GM10266 (cell line): ENCODE results near the gene CCDC93.

ENCODE experiments used
- DNase-seq: peaks from one replicate; pipeline ENCODE4 v3.0.0; 2012; ENCODE audit errors: extremely low spot score
- TF ChIP-seq, protein P1 (sequence below): IDR thresholded peaks from 2 replicates; pipeline ENCODE4 v1.5.1; 2012; ENCODE audit warnings: mild to moderate bottlenecking, low read depth; ENCODE audit not compliant: control insufficient read depth, insufficient read depth; ENCODE audit errors: missing control alignments

The CCDC93 gene

DNA sequence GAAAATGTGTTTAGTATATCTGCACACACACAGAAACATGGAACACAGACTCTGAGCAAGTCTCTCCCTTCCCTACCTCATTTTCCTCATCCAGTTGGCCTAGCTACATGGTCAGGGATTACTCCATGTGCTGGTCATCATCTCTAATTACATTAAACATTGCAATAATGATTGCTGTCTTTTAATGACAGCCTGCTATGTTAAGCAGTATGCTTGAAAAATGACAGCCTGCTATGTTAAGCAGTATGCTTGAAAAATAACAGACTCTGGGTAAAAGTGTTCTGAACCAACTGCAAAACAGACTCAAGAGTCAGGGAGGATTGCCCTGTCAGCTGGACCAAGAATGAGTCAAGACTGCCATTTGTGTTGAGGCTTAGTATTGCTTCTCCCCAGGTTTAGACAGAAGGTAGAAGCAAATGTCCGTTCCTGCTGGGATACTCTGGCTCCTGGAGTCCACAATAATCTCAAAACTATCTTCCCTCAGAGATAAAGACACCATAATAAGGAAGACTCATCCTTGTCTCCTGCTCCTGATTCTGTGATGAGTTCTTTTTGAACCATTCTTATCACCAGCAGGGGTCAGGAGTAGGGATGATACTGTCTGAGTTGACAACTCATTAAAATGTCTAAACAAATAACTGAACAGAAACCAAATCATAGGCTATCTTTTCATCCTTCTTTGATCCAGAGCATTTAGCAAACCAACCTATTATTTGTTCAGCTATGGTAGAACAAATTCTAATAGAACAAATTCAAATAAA, 57.7 kb downstream of the CCDC93 start:
- TF ChIP-seq, protein P1, sequence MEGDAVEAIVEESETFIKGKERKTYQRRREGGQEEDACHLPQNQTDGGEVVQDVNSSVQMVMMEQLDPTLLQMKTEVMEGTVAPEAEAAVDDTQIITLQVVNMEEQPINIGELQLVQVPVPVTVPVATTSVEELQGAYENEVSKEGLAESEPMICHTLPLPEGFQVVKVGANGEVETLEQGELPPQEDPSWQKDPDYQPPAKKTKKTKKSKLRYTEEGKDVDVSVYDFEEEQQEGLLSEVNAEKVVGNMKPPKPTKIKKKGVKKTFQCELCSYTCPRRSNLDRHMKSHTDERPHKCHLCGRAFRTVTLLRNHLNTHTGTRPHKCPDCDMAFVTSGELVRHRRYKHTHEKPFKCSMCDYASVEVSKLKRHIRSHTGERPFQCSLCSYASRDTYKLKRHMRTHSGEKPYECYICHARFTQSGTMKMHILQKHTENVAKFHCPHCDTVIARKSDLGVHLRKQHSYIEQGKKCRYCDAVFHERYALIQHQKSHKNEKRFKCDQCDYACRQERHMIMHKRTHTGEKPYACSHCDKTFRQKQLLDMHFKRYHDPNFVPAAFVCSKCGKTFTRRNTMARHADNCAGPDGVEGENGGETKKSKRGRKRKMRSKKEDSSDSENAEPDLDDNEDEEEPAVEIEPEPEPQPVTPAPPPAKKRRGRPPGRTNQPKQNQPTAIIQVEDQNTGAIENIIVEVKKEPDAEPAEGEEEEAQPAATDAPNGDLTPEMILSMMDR, result no peak
- DNase-seq, result no peak

DNA sequence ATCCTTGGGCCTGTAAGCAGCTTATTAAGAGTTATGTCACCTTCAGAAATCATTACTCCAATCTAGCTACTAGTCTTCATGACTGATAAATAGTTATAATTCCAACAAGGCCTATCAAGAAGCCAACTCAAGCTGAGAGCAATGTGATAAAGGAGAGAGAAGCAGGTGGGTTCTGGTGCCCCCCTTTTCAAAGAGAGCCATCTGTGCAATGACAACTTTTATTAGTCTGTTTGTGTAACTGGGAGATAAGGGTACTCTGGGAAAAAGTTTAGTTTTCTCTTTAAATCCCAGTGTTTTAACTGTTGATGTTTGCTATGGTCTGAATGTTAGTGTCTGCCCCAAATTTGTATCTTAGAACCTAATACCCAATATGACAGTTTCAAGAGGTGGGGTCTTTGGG, 60.6 kb downstream of the CCDC93 start:
- DNase-seq, result no peak
- TF ChIP-seq, protein P1, result no peak

DNA sequence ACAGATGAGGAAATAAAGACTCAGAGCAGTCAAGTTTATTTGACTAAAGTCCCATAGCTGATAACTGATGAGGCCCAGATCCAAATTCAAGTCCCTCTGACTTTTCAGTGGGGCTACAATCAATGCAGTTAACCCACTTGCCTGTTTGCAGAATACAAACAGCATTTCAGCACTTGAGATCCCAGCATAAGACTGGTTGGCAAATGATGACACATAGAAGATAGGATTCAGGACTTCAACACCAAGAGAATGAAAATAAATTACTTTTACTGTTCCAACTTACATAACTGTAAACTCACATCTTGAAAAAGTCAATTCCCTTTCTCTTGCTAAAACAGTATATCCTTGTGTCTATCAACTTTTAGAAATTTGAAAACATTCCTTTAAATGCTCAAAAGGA, 61.2 kb downstream of the CCDC93 start:
- TF ChIP-seq, protein P1, result no peak
- no peak for DNase-seq

DNA sequence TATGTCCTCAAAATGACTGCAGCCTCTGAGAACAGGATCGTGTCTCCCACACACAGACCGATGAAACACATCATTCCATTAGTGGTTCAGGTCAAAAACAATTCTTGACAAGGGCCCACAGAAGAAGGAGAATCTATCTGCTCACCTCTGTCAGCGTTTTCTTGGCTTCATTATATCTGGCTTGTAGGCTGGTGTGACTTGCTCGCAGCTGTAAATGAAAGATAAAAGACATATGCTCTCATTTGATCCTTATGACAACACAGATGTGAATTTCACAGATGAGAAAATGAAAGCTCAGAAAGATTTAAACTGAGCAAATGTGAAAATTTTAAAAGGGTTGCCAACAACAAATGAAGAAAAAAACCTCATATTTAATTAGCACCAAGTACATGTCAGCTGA, 61.6 kb downstream of the CCDC93 start:
- no peak for DNase-seq
- TF ChIP-seq, protein P1, result no peak

DNA sequence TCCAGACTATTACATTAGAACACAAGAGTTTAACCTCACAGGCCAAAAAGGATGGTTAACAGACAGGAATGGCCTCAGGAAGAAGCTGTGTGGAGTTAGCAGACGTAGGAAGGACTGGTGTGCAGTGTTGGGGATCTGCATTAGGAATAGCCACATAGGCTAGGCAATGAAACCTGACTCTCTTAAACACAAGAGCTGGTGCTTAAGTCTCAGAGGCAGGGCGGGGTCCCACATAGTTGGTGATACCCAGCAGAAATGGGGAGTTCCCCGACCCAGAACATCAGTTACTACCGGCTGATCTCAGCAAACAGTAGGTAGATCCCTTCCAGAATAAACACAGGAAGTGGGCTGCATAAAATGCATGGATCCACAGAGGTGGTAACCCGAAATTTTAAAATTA, 64.1 kb downstream of the CCDC93 start:
- DNase-seq, result no peak
- TF ChIP-seq, protein P1, result no peak

DNA sequence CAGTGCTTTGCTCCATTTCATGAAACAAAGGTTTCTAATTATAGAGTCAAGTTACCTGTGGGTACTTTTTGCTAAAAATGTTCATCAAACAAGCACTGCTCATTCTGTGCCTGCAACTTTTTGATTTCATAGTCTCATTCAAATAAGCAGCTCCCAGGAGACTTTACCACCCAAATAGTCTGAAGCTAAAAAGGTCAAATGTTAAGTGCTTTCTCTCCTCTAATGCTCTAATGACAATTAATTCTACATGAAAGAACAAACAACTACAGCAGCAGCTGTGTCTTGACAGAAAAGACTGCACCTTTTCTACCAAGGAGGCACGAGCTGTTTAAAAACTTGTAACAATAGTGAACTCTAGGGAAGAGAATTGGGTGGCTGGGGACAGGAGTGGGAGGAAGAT, 65.3 kb downstream of the CCDC93 start:
- no peak for DNase-seq
- TF ChIP-seq, protein P1, result no peak

DNA sequence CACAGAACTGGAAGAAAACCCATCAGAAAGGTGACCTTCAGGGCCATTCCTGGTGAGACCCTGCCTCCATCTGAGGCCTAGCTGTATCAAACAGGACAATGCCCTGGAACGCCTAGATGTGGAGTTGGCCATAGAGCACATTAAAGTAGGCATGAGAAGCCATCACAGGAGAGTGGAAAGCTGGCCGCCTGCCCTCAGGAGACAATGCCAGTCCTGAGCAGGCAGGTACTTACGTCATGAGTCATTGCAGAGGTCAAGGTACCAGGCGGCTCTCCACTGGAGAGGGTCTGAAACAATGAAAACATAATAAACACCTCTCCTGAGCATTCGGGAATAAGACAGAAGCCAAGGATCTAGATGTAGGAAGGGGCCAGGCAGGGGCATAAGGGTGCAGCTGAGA, 68.6 kb downstream of the CCDC93 start:
- no peak for DNase-seq
- TF ChIP-seq, protein P1, result no peak
